K562 (cell line): ENCODE results near the gene NIPA2. TPM values are rescaled to one million over a fixed set of nuclear protein-coding genes. Genes with fewer than 3 reads are reported as not detected.
A peak's percentile ranks its signal among the peaks of the same experiment; 100 is the strongest.

ENCODE experiments used
- ATAC-seq: fragments of 200-7000 bp; cut with Tn5 transposase; 3 replicates; pipeline ENCODE4 v1.9.1; 2020; ENCODE audit warnings: moderate library complexity
- BruUV-seq: library from RNA; stranded (reverse); fragments of 400-500 nt; replicated peaks from 2 replicates; lab custom pipeline; 2021; lab: Mats Ljungman, UMichigan
- CTCF ChIA-PET: fragments of 300-600 bp; formaldehyde crosslinking; extraction: SDS; loops from one replicate; lab custom pipeline; 2021; ENCODE audit warnings: low intra/inter-chr PET ratio; lab: Yijun Ruan, JAX
- POLR2A ChIA-PET: fragments of 300-600, 350-650 bp; sonication (Branson Sonifier 250); formaldehyde crosslinking; extraction: SDS; loops from one replicate; lab custom pipeline; 2021; ENCODE audit warnings: antibody characterized with exemption, inconsistent platforms; lab: Yijun Ruan, JAX
- DNase-seq, 4 experiments: peaks; one replicate each; pipeline versions ENCODE4 v3.0.0 to v3.0.0-alpha.2; 2011 to 2018; ENCODE audit warnings: low spot score in 3 of 4, mixed read lengths in 3 of 4; ENCODE audit errors: extremely low read depth in 1 of 4
- FAIRE-seq: peaks from 2 replicates; lab custom pipeline; 2011; peaks lifted over from hg19 to GRCh38; lab: Jason Lieb, UNC
- H2AFZ ChIP-seq: 2 replicates; pipeline ENCODE4 v1.6.0; 2011; ENCODE audit warnings: low read depth, low read length, control low read depth, inconsistent platforms
- H3K27ac ChIP-seq: fragments of 200-600 bp; 3 replicates; pipeline ENCODE4 v1.8.0; 2011; ENCODE audit warnings: low read depth, mild to moderate bottlenecking, control low read depth, inconsistent platforms, low read length, moderate library complexity, mixed read lengths; ENCODE audit errors: extremely low read depth
- H3K27me3 ChIP-seq, 2 experiments: fragments of 300-600 bp in 1 of 2; 2 replicates in 1 of 2; 3 replicates in 1 of 2; pipeline versions ENCODE4 v1.6.0 to v1.8.0; 2011; ENCODE audit warnings: inconsistent platforms in 2 of 2, low read length in 2 of 2, mild to moderate bottlenecking in 1 of 2, mixed read lengths in 1 of 2, moderate library complexity in 1 of 2; ENCODE audit not compliant: control insufficient read depth in 2 of 2, insufficient read depth in 2 of 2
- H3K36me3 ChIP-seq: fragments of 300-600 bp; 3 replicates; pipeline ENCODE4 v1.8.0; 2011; ENCODE audit warnings: mild to moderate bottlenecking, low read length, inconsistent platforms; ENCODE audit not compliant: control insufficient read depth, insufficient read depth
- H3K4me1 ChIP-seq, 2 experiments: fragments of 200-600 bp in 1 of 2; replicated peaks in 1 of 2; 2 replicates in 1 of 2; 3 replicates in 1 of 2; pipeline versions ENCODE4 v1.5.1 to v1.8.0; 2011; ENCODE audit warnings: inconsistent platforms in 2 of 2, low read length in 2 of 2, mild to moderate bottlenecking in 1 of 2, mixed read lengths in 1 of 2, moderate library complexity in 1 of 2; ENCODE audit not compliant: control insufficient read depth in 2 of 2, insufficient read depth in 2 of 2
- H3K4me2 ChIP-seq: 2 replicates; pipeline ENCODE4 v1.6.1; 2011; ENCODE audit warnings: low read length, control low read depth, inconsistent platforms, mixed read lengths; ENCODE audit not compliant: insufficient read depth
- H3K4me3 ChIP-seq: fragments of 200-600 bp; sonication (generic), shearing (Covaris generic); 2 replicates; pipeline ENCODE4 v1.5.1; 2016; ENCODE audit warnings: control low read depth, inconsistent platforms
- H3K79me2 ChIP-seq: fragments of 200-600 bp; 3 replicates; pipeline ENCODE4 v1.8.0; 2011; ENCODE audit warnings: low read length, inconsistent platforms; ENCODE audit not compliant: control insufficient read depth, insufficient read depth
- H3K9ac ChIP-seq, 2 experiments: 2 replicates each; pipeline versions ENCODE4 v1.6.0 to v1.6.1; 2011; ENCODE audit warnings: low read depth in 2 of 2, low read length in 2 of 2, control low read depth in 1 of 2, inconsistent platforms in 1 of 2, mild to moderate bottlenecking in 1 of 2, mixed read lengths in 1 of 2; ENCODE audit not compliant: insufficient read depth in 1 of 2
- H3K9me1 ChIP-seq: one replicate; pipeline ENCODE4 v1.6.0; 2011; ENCODE audit warnings: inconsistent platforms, mild to moderate bottlenecking, low read length, moderate library complexity; ENCODE audit not compliant: control insufficient read depth, insufficient read depth
- H3K9me3 ChIP-seq: replicated peaks from 2 replicates; pipeline ENCODE4 v1.5.1; 2011; ENCODE audit warnings: low read depth, low read length, inconsistent platforms; ENCODE audit not compliant: control insufficient read depth, insufficient read depth
- H4K20me1 ChIP-seq: replicated peaks from 2 replicates; pipeline ENCODE4 v1.6.1; 2011; ENCODE audit warnings: low read length, inconsistent platforms, mixed read lengths; ENCODE audit not compliant: control insufficient read depth, insufficient read depth
- C11orf30 ChIP-seq: fragments of 450-650 bp; IDR thresholded peaks from 2 replicates; pipeline ENCODE4 v1.6.1; 2016; ENCODE audit warnings: low read depth, mild to moderate bottlenecking
- CEBPG ChIP-seq, 3 experiments: fragments of 200-800 bp in 1 of 3; sonication (Bioruptor generic) in 1 of 3; sonication (generic) in 1 of 3; formaldehyde crosslinking in 1 of 3; IDR thresholded peaks in 2 of 3; conservative IDR thresholded peaks in 1 of 3; 2 replicates each; pipeline versions ENCODE4 v1.6.1 to v1.8.0; 2016 to 2022; ENCODE audit warnings: missing compliant biosample characterization in 2 of 3, missing genetic modification characterization in 2 of 3, mild to moderate bottlenecking in 1 of 3, missing genetic modification reagents in 1 of 3
- EP300 ChIP-seq: IDR thresholded peaks from 2 replicates; pipeline ENCODE4 v1.6.1; 2012; ENCODE audit warnings: low read length, improper control_type of control experiment
- MAZ ChIP-seq, 2 experiments: fragments of 450-650 bp in 1 of 2; sonication (generic) in 1 of 2; formaldehyde crosslinking; IDR thresholded peaks in 1 of 2; conservative IDR thresholded peaks in 1 of 2; 2 replicates each; pipeline versions ENCODE4 v1.4.0 to v1.5.0; 2020; ENCODE audit warnings: mild to moderate bottlenecking in 1 of 2, missing genetic modification reagents in 1 of 2
- MTA2 ChIP-seq: fragments of 450-650 bp; IDR thresholded peaks from 2 replicates; pipeline ENCODE4 v1.6.1; 2016; ENCODE audit warnings: low read depth
- POLR2AphosphoS5 ChIP-seq: IDR thresholded peaks from 2 replicates; pipeline ENCODE4 v1.6.1; 2011; ENCODE audit warnings: mild to moderate bottlenecking, low read depth, low read length, moderate library complexity; ENCODE audit not compliant: control insufficient read depth, insufficient read depth
- POLR2G ChIP-seq: fragments of 200-400 bp; formaldehyde crosslinking; IDR thresholded peaks from 2 replicates; pipeline ENCODE4 v1.6.1; 2017; ENCODE audit warnings: low read depth, mild to moderate bottlenecking, antibody characterized with exemption, low read length, moderate library complexity
- SPI1 ChIP-seq: IDR thresholded peaks from 2 replicates; pipeline ENCODE4 v1.6.1; 2011; ENCODE audit warnings: low read depth, low read length, control low read depth, borderline replicate concordance
- ZNF133 ChIP-seq: fragments of 250-450 bp; sonication (Bioruptor Pico); IDR thresholded peaks from 2 replicates; pipeline ENCODE4 v1.4.0; 2020; ENCODE audit warnings: mild to moderate bottlenecking
- ZNF324 ChIP-seq: fragments of 250-450 bp; sonication (Bioruptor Pico); IDR thresholded peaks from 2 replicates; pipeline ENCODE4 v1.4.0; 2020; ENCODE audit warnings: mild to moderate bottlenecking
- WGBS: fragments of 100-300 bp; shearing (Covaris generic); methylation state at CpG from one replicate; pipeline ENCODE4 v1.1.6; 2016; ENCODE audit warnings: low coverage, mixed read lengths; ENCODE audit not compliant: insufficient coverage; ENCODE audit errors: missing lambda C conversion rate; 5-methylcytosine and 5-hydroxymethylcytosine counted together
- in situ Hi-C: fragments of 300-500 bp; cut with MboI; formaldehyde crosslinking; loops from 4 replicates; pipeline ENCODE4 v1.15.0; 2018; ENCODE audit warnings: inconsistent platforms, mixed read lengths
- intact Hi-C: fragments of 100-400 bp; cut with micrococcal nuclease; formaldehyde crosslinking; loops from 2 replicates; pipeline ENCODE4 v1.14.2; 2022
- polyA plus RNA-seq, 8 experiments: library from polyadenylated mRNA; depleted of rRNA in 4 of 8; stranded (reverse) in 5 of 8; unstranded in 3 of 8; fragments of >200 nt; fragmentation: Nextera tagmentation in 2 of 8; fragmentation: Illumina TruSeq in 1 of 8; extraction: Ambion mirVana in 2 of 8; extraction: Trizol in 1 of 8; gene quantifications; 2 replicates each; pipeline versions ENCODE4 v1.2.1 to v1.2.3, GENCODE V29; 2011 to 2014; ENCODE audit warnings: inconsistent platforms in 1 of 8, missing spikeins in 1 of 8
- total RNA-seq, 7 experiments: library from RNA; depleted of rRNA in 6 of 7; stranded (reverse); fragments of >200 nt in 6 of 7; fragmentation: Illumina TruSeq in 2 of 7; extraction: Trizol in 2 of 7; gene quantifications; 2 replicates each; pipeline versions ENCODE4 v1.2.1 to v1.2.3, GENCODE V29; 2011 to 2021; ENCODE audit warnings: low replicate concordance in 1 of 7
- TF ChIP-seq, protein P1 (sequence below): fragments of 450-650 bp; conservative IDR thresholded peaks from 2 replicates; pipeline ENCODE4 v1.6.1; 2016; ENCODE audit warnings: missing genetic modification characterization, low read depth, mild to moderate bottlenecking, missing compliant biosample characterization, moderate library complexity

The NIPA2 gene
- total and polyA plus RNA-seq, 9 of the 15 experiments (the other 6 are each of a cell fraction or from before 2014, with no cell fraction given) = 18.7 to 107 (median 87.3) TPM

GRCh38 chr15:22870865-22871264, 32.4 kb downstream of the NIPA2 start:
- no peaks in the 10 kb centered on the region for H3K4me1 ChIP-seq
- WGBS = 90% methylated on average over 10 of the region's 11 CpGs
- H3K79me2 ChIP-seq = no peaks in the 10 kb centered on the region
- POLR2A ChIA-PET = interaction anchor here (0.9 kb wide), 1 partner anchor 14 kb away, joined by 4 read pairs; no protein-coding TSS in a partner anchor
- no peaks in the 10 kb centered on the region for H4K20me1 ChIP-seq
- CTCF ChIA-PET = no interaction called here
- DNase-seq (no peak), FAIRE-seq (no peak), ATAC-seq (no peak)
- no peak overlapping the region for H3K4me2 ChIP-seq
- no TSS peak for BruUV-seq
- peaks cover 61% of the 10 kb centered on the region for H3K36me3 ChIP-seq
- intact Hi-C loops = no loop called here
- H3K9ac ChIP-seq = no peak overlapping the region
- TF ChIP-seq MAZ (CRISPR knock-in tag; conservative IDR thresholded peaks at IDR 0.05 in 1 of 2, IDR thresholded peaks at IDR 0.05 in 1 of 2) (no peak), POLR2G (peak; percentile 43; the same call in 1 of the 2 replicates), SPI1 (no peak)
- H3K27ac ChIP-seq = no peak overlapping the region
- in situ Hi-C loops = no loop called here
- no peaks in the 10 kb centered on the region for H3K9me1 ChIP-seq
- H3K4me3 ChIP-seq = no peak overlapping the region
- H3K9me3 ChIP-seq = no peaks in the 10 kb centered on the region
- H2AFZ ChIP-seq = no peak overlapping the region
- H3K27me3 ChIP-seq = no peaks in the 10 kb centered on the region

DNA sequence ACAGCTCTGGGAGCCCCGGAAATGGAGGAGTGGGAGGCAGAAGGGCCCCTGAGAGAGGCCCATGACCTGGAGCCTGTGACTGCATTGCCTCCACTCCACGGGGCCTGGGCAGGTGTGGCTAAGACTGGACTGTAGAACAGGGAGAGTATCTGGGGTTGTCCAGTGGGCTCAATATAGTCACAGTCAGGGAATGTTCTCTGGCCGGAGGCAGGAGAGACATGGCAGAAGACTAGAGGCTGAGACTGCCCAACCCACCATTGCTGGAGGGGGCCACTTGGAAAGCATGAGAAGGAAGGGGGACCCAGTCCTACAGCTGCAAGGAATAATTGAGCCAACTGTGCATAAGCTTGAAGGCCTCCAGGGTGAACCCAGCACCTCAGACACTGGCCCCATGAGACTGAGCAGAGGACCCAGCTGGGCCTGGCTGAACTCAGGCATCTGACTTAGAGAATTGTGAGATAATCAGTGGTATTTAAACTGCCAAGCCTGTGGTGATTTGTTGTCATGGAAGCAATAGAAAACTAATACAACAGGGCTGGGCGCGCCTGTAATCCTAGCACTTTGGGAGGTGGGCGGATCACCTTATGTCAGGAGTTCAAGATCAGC, 33.1 kb downstream of the NIPA2 start:
- H3K4me2 ChIP-seq = no peak overlapping the region

More for the DNA sequence above, 33.1 kb downstream of the NIPA2 start:
- no peaks in the 10 kb centered on the region for H4K20me1 ChIP-seq
- WGBS = 70% methylated on average over 6 of the region's 6 CpGs
- ChIA-PET POLR2A (no interaction called here), CTCF (no interaction called here)
- H3K79me2 ChIP-seq = no peaks in the 10 kb centered on the region
- no peaks in the 10 kb centered on the region for H3K9me3 ChIP-seq
- FAIRE-seq = no peak
- H3K9ac ChIP-seq = no peak overlapping the region
- no peak overlapping the region for H2AFZ ChIP-seq
- no peak overlapping the region for H3K4me3 ChIP-seq
- TF ChIP-seq MTA2 = no peak
- TF ChIP-seq C11orf30 = no peak
- no peak for TF ChIP-seq ZNF133 (CRISPR knock-in tag)
- no peak for TF ChIP-seq POLR2AphosphoS5
- TF ChIP-seq, protein P1, sequence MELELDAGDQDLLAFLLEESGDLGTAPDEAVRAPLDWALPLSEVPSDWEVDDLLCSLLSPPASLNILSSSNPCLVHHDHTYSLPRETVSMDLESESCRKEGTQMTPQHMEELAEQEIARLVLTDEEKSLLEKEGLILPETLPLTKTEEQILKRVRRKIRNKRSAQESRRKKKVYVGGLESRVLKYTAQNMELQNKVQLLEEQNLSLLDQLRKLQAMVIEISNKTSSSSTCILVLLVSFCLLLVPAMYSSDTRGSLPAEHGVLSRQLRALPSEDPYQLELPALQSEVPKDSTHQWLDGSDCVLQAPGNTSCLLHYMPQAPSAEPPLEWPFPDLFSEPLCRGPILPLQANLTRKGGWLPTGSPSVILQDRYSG = no peak
- no peak for TF ChIP-seq CEBPG (CRISPR knock-in tag; IDR thresholded peaks at IDR 0.05)
- no peak for TF ChIP-seq CEBPG (tag; conservative IDR thresholded peaks at IDR 0.05 in 1 of 2, IDR thresholded peaks at IDR 0.05 in 1 of 2)
- no peak for TF ChIP-seq ZNF324 (CRISPR knock-in tag)
- TF ChIP-seq EP300 = no peak
- H3K27me3 ChIP-seq = no peaks in the 10 kb centered on the region
- H3K9me1 ChIP-seq = no peaks in the 10 kb centered on the region
- intact Hi-C loops (no loop called here), in situ Hi-C loops (no loop called here)
- no peaks in the 10 kb centered on the region for H3K4me1 ChIP-seq
- no TSS peak for BruUV-seq
- no peak for DNase-seq
- peak; percentile 33; the same call in 2 of the 3 replicates for ATAC-seq
- peaks cover 54% of the 10 kb centered on the region for H3K36me3 ChIP-seq
- no peak overlapping the region for H3K27ac ChIP-seq
